ENCODE results near the gene NLGN4X.

DNA sequence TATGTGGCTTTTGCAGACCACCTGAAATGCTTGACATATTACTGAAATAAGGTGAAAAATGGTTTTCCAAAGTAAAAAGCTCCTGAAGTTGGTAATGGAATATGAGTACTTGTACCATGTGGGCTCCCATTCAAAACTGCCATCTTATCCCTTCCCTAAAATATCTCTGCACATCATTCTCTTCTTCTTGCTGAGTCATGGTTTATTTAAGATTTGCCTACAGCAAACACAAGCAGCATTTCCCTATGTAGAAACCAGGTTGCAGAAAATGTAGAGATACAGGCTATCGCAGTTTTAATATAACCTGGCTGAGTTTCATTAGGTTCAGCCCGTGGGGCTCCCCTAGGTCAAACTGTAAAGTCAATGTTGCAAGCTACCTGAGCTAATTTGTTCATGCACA is 270.1 kb downstream of the NLGN4X start:
- TF ChIP-seq CTCF (IDR thresholded peaks at IDR 0.05; ENCODE audit: low read length) = no peak
- no peak for TF ChIP-seq EZH2phosphoT487 (IDR thresholded peaks at IDR 0.05; ENCODE audit: low read length)
